Endothelial cell of umbilical vein (primary cell): ENCODE data around the gene CD74.

Source experiments
- CTCF ChIP-seq, 2 donors: IDR thresholded peaks; 1 replicate in 1 of 2; 2 replicates in 1 of 2; pipeline ENCODE4 v1.5.1; 2011; ENCODE audit warnings: low read length in 2 of 2, mild to moderate bottlenecking in 2 of 2, moderate library complexity in 2 of 2, control low read depth in 1 of 2, inconsistent platforms in 1 of 2, low read depth in 1 of 2; ENCODE audit not compliant: insufficient read depth in 1 of 2; ENCODE audit errors: extremely low read depth in 1 of 2
- EZH2 ChIP-seq: IDR thresholded peaks from 2 replicates; pipeline ENCODE4 v1.6.1; 2012; ENCODE audit warnings: borderline replicate concordance, low read depth, mild to moderate bottlenecking, moderate library complexity, low read length, inconsistent platforms; ENCODE audit not compliant: severe bottlenecking
- JUN ChIP-seq: IDR thresholded peaks from 2 replicates; pipeline ENCODE4 v1.6.1; 2011; ENCODE audit warnings: borderline replicate concordance, low read depth; ENCODE audit not compliant: insufficient read length, insufficient read depth
- POLR2A ChIP-seq: IDR thresholded peaks from 2 replicates; pipeline ENCODE4 v1.6.1; 2012; ENCODE audit warnings: low read depth, mild to moderate bottlenecking, control low read depth, low read length
- POLR2AphosphoS5 ChIP-seq: IDR thresholded peaks from 2 replicates; pipeline ENCODE4 v1.6.1; 2012; ENCODE audit warnings: low read depth, mild to moderate bottlenecking, control low read depth, low read length, moderate library complexity; ENCODE audit not compliant: insufficient read depth

GRCh38 chr5:150404941-150405816, 7.5 kb downstream of the CD74 start:
- no peak for TF ChIP-seq CTCF (IDR thresholded peaks at IDR 0.05; ENCODE audit: extremely low read depth in 1 of 2, insufficient read depth in 1 of 2, low read depth in 1 of 2, low read length in 2 of 2)
- TF ChIP-seq EZH2: no peak
- TF ChIP-seq POLR2A: no peak
- TF ChIP-seq JUN: no peak
- no peak for TF ChIP-seq POLR2AphosphoS5
